HG03565 (cell line): ENCODE results near the gene KRT7.
"Not testable (repeated sequence)": the region's sequence is repeated elsewhere in the genome, so short reads cannot be mapped to it uniquely, and the experiment has no call there.

ENCODE experiments used
- ATAC-seq: cut with Tn5 transposase; IDR thresholded peaks from one replicate; pipeline ENCODE4 v1.9.1; 2021; ENCODE audit warnings: mild to moderate bottlenecking, moderate library complexity; ENCODE audit not compliant: unreplicated experiment

The KRT7 gene

GRCh38 chr12:52243259-52243855 lies 10.3 kb downstream of the KRT7 start:
- ATAC-seq, result no peak

- ATAC-seq, result peak; percentile 82
These were observed 11.0 kb downstream of the KRT7 start for GRCh38 chr12:52243856-52244614.

- ATAC-seq, result no peak
These were observed 11.6 kb downstream of the KRT7 start for GRCh38 chr12:52244615-52244994.

GRCh38 chr12:52245259-52245961 lies 12.4 kb downstream of the KRT7 start:
- no peak for ATAC-seq

GRCh38 chr12:52245962-52246569 lies 13.0 kb downstream of the KRT7 start:
- no peak for ATAC-seq

GRCh38 chr12:52246720-52247621 lies 13.9 kb downstream of the KRT7 start:
- ATAC-seq, result no peak

GRCh38 chr12:52247622-52248540 lies 14.8 kb downstream of the KRT7 start:
- ATAC-seq, result no peak

GRCh38 chr12:52248541-52249461 lies 15.8 kb downstream of the KRT7 start:
- no peak for ATAC-seq

- no peak for ATAC-seq
These were observed 16.5 kb downstream of the KRT7 start for GRCh38 chr12:52249511-52250047.

GRCh38 chr12:52250048-52250990 lies 17.3 kb downstream of the KRT7 start:
- ATAC-seq, result no peak

GRCh38 chr12:52251367-52252051 lies 18.5 kb downstream of the KRT7 start:
- no peak for ATAC-seq

GRCh38 chr12:52252175-52252615 lies 19.2 kb downstream of the KRT7 start:
- ATAC-seq, result not testable (repeated sequence)

- ATAC-seq, result no peak
These were observed 19.8 kb downstream of the KRT7 start for GRCh38 chr12:52252728-52253343.

GRCh38 chr12:52253391-52254179 lies 20.5 kb downstream of the KRT7 start:
- no peak for ATAC-seq
